ENCODE measurements around the gene GALNTL6.

GRCh38 chr4:173002830-173003561 is 1189.8 kb downstream of the GALNTL6 start:
- TF ChIP-seq CTCF (IDR thresholded peaks at IDR 0.05; ENCODE audit: insufficient read depth, low read depth, low read length), result no peak
- TF ChIP-seq EZH2 (IDR thresholded peaks at IDR 0.05; ENCODE audit: insufficient read depth, low read length), result no peak
